Subcutaneous adipose tissue (tissue), 4 donors: ENCODE results near the gene TOP1. TPM values are rescaled to one million over a fixed set of nuclear protein-coding genes. Genes with fewer than 3 reads are reported as not detected.

Source experiments
- total RNA-seq, 4 donors: library from RNA; depleted of rRNA; stranded (reverse); fragments of >200 nt; gene quantifications; one replicate each; pipeline ENCODE4 v1.1.0, GENCODE V29; 2016
- TF ChIP-seq, protein P1 (sequence below): fragments of 450-650 bp; IDR thresholded peaks from one replicate; pipeline ENCODE4 v1.5.1; 2016; ENCODE audit warnings: low read depth, mild to moderate bottlenecking, control low read depth, antibody characterized with exemption, moderate library complexity

The TOP1 gene
- total RNA-seq, 4 donors from 2014 or later: 24.6 to 59.2 (median 31.7) TPM

DNA sequence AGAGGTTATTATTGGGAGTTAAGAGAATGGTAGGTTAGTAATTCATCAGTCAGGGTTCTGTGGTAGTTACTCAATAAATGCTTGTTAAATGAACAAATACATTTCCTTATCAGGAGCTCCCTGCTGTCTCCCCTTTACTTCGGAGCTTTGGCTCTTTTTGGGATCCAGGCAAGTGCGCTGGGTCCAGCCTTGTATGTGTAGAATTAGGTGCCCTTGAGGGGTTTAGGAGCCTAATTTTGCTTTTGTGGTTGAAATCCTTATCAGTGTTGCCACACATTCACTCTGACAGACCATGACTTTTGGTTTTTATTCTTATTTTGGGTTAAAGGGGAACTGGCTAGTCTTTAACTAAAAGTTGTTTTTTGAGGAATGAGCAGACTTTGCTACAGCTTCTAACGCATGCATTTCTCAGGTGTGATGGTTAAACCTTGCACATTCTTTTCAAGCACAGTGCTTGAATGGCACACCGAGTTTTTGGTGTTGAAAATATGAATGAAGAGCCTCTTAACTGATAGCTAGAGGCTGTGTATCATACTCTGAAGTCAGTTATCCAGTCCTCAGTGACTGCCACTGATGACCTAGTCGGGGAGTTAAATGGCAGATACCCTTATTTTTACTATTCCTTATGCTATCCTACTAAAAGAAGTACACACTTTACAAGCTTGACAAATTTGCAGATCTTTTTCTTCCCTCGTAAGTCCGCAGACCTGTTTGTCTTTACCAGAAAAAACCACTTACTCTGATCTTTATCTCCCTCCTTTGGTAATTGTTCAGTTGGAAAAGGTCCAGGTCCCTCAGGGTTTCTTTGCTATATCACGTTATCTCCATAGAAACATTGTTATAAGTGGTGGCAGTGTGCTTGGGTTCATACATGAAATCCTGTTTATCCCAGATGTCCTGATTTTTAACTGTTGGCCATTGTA lies 58.0 kb downstream of the TOP1 start:
- TF ChIP-seq, protein P1, sequence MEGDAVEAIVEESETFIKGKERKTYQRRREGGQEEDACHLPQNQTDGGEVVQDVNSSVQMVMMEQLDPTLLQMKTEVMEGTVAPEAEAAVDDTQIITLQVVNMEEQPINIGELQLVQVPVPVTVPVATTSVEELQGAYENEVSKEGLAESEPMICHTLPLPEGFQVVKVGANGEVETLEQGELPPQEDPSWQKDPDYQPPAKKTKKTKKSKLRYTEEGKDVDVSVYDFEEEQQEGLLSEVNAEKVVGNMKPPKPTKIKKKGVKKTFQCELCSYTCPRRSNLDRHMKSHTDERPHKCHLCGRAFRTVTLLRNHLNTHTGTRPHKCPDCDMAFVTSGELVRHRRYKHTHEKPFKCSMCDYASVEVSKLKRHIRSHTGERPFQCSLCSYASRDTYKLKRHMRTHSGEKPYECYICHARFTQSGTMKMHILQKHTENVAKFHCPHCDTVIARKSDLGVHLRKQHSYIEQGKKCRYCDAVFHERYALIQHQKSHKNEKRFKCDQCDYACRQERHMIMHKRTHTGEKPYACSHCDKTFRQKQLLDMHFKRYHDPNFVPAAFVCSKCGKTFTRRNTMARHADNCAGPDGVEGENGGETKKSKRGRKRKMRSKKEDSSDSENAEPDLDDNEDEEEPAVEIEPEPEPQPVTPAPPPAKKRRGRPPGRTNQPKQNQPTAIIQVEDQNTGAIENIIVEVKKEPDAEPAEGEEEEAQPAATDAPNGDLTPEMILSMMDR: no peak

GRCh38 chr20:41087325-41087685 lies 58.7 kb downstream of the TOP1 start:
- TF ChIP-seq, protein P1: no peak

DNA sequence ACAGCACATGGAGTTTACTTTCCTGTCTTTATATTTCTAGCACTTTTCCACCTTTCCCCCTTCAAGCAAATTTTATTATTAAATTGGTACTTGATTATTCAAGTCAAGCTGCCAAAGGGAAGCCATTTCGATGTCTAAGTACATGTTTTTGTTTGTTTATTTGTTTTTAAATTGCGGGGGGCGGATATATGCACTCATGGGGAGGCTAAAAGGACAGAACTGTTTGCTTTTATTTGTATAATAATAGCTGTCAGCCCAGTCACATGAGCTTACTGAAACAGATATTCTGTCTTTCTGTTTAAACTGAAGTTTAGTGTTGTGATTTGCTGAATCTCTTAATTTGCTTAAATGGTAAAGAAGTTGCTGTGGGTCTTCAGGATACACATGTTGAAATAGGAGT lies 59.2 kb downstream of the TOP1 start:
- TF ChIP-seq, protein P1: no peak

- TF ChIP-seq, protein P1: no peak
Measured at GRCh38 chr20:41089555-41089954, 60.9 kb downstream of the TOP1 start.

- TF ChIP-seq, protein P1: no peak
Measured at GRCh38 chr20:41091927-41092326, 63.3 kb downstream of the TOP1 start.

GRCh38 chr20:41094353-41095055 lies 65.9 kb downstream of the TOP1 start:
- TF ChIP-seq, protein P1: no peak

- TF ChIP-seq, protein P1: no peak
Measured at GRCh38 chr20:41095110-41095969, 66.7 kb downstream of the TOP1 start.
